Measurements from ENCODE around the gene STH. TPM values are rescaled to one million over a fixed set of nuclear protein-coding genes. Genes with fewer than 3 reads are reported as not detected.
A peak's percentile ranks its signal among the peaks of the same experiment; 100 is the strongest.

Gene STH
- total RNA-seq, 1 donor from 2014 or later, result not detected

DNA sequence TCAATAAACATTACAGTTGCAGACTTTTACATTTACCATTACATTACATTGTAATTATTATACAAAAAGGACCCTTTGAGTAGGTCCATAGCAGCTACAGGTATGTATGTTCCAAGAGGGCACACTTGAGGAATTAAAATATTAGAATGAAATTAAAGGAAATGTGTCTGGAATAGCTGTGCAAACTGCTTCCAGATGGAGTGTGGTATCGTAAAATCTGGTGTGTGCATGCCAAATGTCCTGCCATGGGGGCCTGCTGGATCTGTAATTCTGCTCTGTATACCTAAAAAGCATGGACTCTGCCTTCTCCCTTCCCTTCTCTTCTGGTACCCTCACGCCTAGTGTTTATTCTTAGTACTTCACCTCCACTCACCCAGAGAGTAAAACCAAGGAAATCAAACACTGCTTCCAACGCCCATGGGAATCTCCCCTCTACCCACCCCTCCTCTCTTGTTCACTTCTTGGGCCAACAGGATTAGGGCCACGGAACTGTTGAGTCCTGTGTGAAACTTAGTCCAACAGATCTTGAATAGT is 38.7 kb downstream of the STH start:
- Mint-ChIP-seq H3K9me3 (no peaks in the 10 kb centered on the region), H3K36me3 (ENCODE audit: low read depth) (peaks cover 61% of the 10 kb centered on the region), H3K4me3 (no peak overlapping the region), H3K27me3 (no peaks in the 10 kb centered on the region), H3K27ac (no peak overlapping the region), H3K4me1 (peaks cover 12% of the 10 kb centered on the region)
- intact Hi-C loops (cut with micrococcal nuclease), result no loop called here
- DNase-seq, result no peak

DNA sequence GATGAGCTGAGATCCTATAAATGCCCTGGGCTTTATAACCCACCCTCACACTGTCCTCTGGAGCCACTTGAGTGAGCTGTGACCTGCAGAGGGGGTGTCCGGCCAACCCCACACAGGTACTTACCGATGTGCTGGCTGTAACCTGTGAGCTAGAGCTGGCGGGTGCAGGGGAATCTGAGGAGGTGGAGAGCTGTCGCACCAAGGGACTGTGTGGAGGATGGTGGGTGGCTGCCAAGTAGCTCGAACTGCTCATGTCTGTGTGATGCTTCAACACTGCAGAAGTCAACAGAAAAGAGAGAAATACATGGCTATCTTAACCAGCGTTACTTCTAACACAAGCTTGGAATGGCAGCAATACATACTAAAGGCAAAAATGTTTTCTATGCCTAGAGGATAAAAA is 39.4 kb downstream of the STH start:
- intact Hi-C loops (cut with micrococcal nuclease), result no loop called here
- Mint-ChIP-seq H3K4me3 (no peak overlapping the region), H3K4me1 (peaks cover 12% of the 10 kb centered on the region), H3K27ac (no peak overlapping the region), H3K36me3 (ENCODE audit: low read depth) (peaks cover 56% of the 10 kb centered on the region), H3K27me3 (no peaks in the 10 kb centered on the region), H3K9me3 (no peaks in the 10 kb centered on the region)
- no peak for DNase-seq

DNA sequence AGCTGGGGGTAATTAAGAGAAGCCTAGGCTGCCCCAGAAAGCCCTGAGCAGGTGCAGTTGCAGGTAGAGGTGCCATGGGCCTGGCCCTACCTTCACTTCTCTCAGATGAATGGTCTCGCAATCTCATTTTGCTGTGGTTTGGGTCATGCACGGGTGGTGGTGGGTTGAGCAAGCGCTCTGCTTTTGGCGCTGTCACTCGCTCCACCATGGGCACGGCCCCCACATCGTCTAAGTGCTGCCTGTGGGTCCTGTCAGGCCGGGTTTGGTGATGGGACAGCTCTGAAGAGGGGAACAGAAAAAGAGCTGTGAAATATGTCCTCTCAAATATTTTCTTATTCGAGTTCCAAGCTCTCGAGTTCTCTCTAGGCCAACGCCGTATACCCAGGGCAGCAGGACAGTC is 39.9 kb downstream of the STH start:
- no peak overlapping the region for H3K4me3 Mint-ChIP-seq

DNA sequence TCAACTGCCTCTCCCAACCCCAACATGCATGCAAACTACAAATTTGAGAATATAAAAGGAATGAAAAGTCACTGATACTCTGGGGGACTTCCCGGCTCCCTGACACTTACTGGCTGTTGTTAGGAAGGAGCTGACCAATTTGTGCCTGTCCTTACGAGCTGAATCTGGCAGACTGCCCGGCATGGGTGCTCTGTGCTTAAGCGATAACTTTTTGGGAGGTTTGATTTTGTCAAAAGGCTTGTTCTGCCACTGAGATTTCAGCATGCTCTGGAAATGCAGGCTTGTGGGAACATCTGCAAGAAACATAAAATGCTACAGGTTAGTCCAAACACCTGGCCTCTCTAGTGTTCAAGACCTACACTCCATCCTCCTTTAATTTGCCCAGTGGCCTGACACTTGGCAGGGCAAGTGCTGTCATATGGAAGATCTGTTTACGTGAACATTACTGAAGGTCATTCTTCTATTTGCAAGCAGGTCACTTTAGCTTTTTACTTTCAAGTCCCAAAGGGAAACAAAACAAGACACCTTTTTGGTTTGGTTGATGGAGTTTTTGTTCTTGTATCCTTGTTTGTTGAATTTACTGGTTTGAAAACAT is 40.6 kb downstream of the STH start:
- H3K4me1 Mint-ChIP-seq, result peaks cover 14% of the 10 kb centered on the region
- H3K27me3 Mint-ChIP-seq, result no peaks in the 10 kb centered on the region
- no peak overlapping the region for H3K27ac Mint-ChIP-seq
- DNase-seq, result no peak
- intact Hi-C loops (cut with micrococcal nuclease), result no loop called here
- no peaks in the 10 kb centered on the region for H3K9me3 Mint-ChIP-seq
- H3K4me3 Mint-ChIP-seq, result no peak overlapping the region
- H3K36me3 Mint-ChIP-seq (ENCODE audit: low read depth), result peaks cover 53% of the 10 kb centered on the region

More for the DNA sequence above, 39.9 kb downstream of the STH start:
- Mint-ChIP-seq H3K27me3 (no peaks in the 10 kb centered on the region), H3K27ac (no peak overlapping the region), H3K36me3 (ENCODE audit: low read depth) (peaks cover 57% of the 10 kb centered on the region), H3K9me3 (no peaks in the 10 kb centered on the region), H3K4me1 (peaks cover 12% of the 10 kb centered on the region)
- DNase-seq, result no peak
- intact Hi-C loops (cut with micrococcal nuclease), result no loop called here

DNA sequence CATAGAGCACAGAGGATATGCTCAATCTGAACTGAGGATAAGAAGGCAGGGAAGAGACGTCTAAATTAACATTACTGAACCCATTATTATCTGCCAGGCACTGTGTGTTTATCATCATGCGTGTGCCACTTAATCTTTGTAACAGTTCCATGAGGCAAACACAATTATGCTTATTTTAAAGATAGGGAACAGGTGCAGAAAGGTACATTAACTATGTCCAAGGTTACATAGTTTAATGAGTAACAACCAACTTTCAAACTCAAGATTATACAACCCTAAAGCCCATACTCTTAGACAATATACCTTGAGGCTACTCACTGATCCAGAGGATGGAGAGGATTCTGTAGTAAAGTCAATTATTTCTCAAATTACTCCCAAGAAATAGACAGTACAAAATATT is 43.2 kb downstream of the STH start:
- H3K36me3 Mint-ChIP-seq (ENCODE audit: low read depth), result peaks cover 51% of the 10 kb centered on the region
- no peaks in the 10 kb centered on the region for H3K9me3 Mint-ChIP-seq

DNA sequence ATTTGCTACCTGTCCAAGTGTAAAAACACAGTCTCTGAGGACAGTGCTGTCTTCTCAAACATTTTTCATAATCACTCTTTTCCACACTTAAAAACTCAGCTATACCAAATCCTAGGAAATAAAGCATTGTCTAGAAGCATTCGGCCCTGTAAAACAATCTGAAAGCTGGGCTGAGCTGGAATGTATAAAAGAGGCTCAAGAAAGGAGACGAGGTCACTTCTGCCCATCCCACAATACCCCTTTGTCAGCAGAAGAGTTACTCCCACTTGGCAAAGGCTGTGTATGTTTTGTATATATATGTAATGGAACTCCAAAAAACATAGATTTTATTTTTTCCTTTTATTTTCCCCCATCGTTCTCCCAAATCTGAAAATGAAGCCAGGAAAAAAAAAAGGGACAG is 43.9 kb downstream of the STH start:
- peaks cover 53% of the 10 kb centered on the region for H3K36me3 Mint-ChIP-seq (ENCODE audit: low read depth)

More for the DNA sequence above, 43.2 kb downstream of the STH start:
- Mint-ChIP-seq H3K27me3 (no peaks in the 10 kb centered on the region), H3K4me1 (peaks cover 15% of the 10 kb centered on the region), H3K27ac (no peak overlapping the region), H3K4me3 (no peak overlapping the region)
- intact Hi-C loops (cut with micrococcal nuclease), result no loop called here
- DNase-seq, result no peak

DNA sequence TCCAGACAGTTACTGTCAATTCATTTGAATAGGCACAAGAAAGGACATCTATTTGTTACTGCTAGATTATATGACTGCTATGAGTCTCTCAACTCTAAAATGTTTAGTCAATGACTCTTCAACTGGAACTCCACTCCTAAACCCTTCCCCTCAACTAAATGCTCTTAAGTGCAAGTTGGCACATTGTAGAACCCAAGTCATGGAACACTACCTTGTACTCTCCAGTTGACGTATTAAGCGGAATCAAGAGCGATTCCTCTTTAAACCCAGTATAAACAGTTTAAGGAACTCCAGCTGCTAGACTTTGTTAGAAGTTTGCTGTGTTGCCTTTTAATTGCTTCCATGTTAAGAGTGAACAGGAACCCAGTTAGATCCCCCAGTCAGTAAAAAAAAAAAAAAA is 44.6 kb downstream of the STH start:
- Mint-ChIP-seq H3K4me1 (peaks cover 15% of the 10 kb centered on the region), H3K4me3 (no peak overlapping the region), H3K27ac (no peak overlapping the region), H3K36me3 (ENCODE audit: low read depth) (peaks cover 49% of the 10 kb centered on the region), H3K27me3 (no peaks in the 10 kb centered on the region), H3K9me3 (no peaks in the 10 kb centered on the region)
- no peak for DNase-seq
- intact Hi-C loops (cut with micrococcal nuclease), result loop anchor here (2.0 kb wide), 3 partner anchors 143 to 169 kb away; no protein-coding TSS in a partner anchor

More for the DNA sequence above, 43.9 kb downstream of the STH start:
- intact Hi-C loops (cut with micrococcal nuclease), result no loop called here
- Mint-ChIP-seq H3K27me3 (no peaks in the 10 kb centered on the region), H3K27ac (no peak overlapping the region), H3K4me3 (no peak overlapping the region), H3K4me1 (peaks cover 15% of the 10 kb centered on the region), H3K9me3 (no peaks in the 10 kb centered on the region)
- DNase-seq, result no peak

DNA sequence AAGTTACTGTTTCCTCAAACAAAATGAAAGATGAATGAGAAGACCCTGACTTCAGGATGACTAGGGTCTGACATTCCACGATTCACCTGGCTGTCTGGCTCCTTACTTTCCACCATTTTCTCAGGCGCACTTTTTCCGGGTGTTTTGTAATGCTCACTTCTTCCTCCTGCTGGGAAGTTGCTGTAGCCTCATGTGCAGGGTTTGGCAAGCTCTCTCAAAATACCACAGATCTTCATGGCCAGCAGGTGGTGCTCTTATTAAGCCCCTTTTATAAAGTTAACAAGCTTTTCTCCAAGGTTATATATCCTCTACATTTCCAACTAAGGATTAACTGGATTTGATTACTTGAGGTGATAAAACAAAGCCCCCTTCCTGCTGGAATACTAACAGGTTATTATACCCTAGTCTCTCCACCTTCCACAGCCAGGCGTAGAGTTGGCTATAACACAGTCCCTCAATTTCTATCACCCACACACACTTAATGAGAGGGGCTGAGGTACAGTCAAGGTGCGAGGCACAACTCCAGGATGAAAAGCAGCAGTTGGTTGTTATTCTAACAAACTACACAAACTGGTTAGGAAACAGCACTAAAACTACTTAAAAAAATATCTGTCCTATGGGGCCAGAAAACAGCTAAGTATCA is 45.4 kb downstream of the STH start:
- H3K36me3 Mint-ChIP-seq (ENCODE audit: low read depth), result peaks cover 47% of the 10 kb centered on the region
- H3K4me1 Mint-ChIP-seq, result peaks cover 16% of the 10 kb centered on the region
- H3K4me3 Mint-ChIP-seq, result no peak overlapping the region
- peak; percentile 82 for DNase-seq
- H3K27ac Mint-ChIP-seq, result no peak overlapping the region
- no peaks in the 10 kb centered on the region for H3K9me3 Mint-ChIP-seq
- intact Hi-C loops (cut with micrococcal nuclease), result loop anchor here (2.0 kb wide), 3 partner anchors 142 to 168 kb away; no protein-coding TSS in a partner anchor
- H3K27me3 Mint-ChIP-seq, result no peaks in the 10 kb centered on the region

DNA sequence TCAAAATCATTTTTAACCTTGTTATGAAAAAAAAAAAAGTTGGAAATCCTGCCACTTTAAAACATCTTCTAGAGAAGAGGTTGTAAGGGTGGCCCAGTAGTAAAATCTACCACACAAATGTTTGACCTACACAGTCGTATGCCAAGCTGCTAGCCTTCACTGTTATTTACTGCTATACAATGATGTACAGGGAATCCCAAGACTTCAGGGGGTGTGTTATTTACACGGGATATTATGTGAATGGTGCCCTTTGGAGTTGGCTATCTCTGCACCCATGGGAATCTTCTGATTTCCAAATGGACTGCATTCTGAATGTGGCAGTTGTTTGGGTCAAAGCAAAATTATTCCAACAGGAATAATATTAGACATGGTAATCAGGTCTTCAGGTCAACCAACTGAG is 45.9 kb downstream of the STH start:
- peaks cover 47% of the 10 kb centered on the region for H3K36me3 Mint-ChIP-seq (ENCODE audit: low read depth)
- peaks cover 20% of the 10 kb centered on the region for H3K4me1 Mint-ChIP-seq
- H3K9me3 Mint-ChIP-seq, result no peaks in the 10 kb centered on the region
- no peaks in the 10 kb centered on the region for H3K27me3 Mint-ChIP-seq
- intact Hi-C loops (cut with micrococcal nuclease), result loop anchor here (2.0 kb wide), 3 partner anchors 142 to 168 kb away; no protein-coding TSS in a partner anchor
- H3K4me3 Mint-ChIP-seq, result no peak overlapping the region
- DNase-seq, result no peak
- no peak overlapping the region for H3K27ac Mint-ChIP-seq

DNA sequence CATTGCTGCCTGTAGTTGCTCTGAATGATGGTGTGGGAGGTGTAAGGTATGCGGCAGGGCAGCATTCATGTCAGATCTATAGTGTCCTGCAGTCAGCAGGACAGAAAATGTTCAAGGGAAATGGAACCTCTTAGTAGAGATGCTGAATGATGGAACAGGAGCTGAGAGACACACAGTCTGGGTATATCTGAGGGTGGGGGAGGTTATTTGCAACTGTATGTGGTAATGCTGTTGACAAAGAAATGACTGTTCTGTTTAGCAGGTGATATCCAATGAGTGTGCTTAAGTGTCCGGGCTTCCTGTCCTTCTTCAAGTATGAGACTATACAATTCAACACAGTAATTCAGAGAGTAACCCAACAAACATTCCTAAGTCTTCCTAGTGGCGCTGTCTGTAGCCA is 46.6 kb downstream of the STH start:
- intact Hi-C loops (cut with micrococcal nuclease), result loop anchor here (2.0 kb wide), 3 partner anchors 141 to 167 kb away; no protein-coding TSS in a partner anchor
- no peak for DNase-seq
- Mint-ChIP-seq H3K27me3 (no peaks in the 10 kb centered on the region), H3K9me3 (no peaks in the 10 kb centered on the region), H3K4me3 (no peak overlapping the region), H3K27ac (peak overlapping the region; percentile 76), H3K36me3 (ENCODE audit: low read depth) (peaks cover 48% of the 10 kb centered on the region), H3K4me1 (peaks cover 20% of the 10 kb centered on the region)

DNA sequence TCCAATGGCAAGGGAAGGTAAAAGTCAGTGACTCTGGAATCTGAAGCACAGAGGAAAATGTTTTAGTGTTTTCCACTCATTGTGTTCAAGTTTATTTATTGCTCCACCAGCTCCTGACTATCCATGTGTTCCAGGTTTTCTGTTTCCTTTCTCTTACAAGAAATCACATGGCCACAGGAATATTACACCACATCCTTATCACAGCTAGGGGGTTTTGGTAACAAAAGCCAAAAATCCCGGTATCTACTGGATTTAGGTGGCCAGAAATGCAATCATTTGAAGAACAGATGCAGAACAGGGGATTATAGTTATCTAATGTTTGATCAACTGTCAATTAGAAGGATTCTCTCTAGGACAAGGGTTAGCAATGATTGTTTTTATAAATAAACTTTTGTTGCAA is 47.9 kb downstream of the STH start:
- intact Hi-C loops (cut with micrococcal nuclease), result no loop called here
- peaks cover 57% of the 10 kb centered on the region for H3K36me3 Mint-ChIP-seq (ENCODE audit: low read depth)

DNA sequence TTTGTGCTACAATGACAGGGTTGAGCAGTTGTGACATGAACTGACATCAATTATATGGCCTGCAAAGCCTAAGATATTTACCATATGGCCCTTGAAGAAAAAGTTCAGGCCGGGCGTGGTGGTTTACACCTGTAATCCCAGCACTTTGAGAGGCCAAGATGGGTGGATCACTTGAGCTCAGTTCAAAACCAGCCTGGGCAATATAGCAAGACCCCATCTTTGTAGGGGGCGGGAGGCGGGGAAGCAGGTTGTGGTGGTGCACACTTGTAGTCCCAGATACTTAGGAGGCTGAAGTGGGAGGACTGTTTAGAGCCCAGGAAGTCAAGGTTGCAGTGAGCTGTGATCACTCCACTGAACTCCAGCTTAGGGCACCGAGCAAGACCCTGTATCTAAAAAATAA is 48.3 kb downstream of the STH start:
- no peak overlapping the region for H3K4me3 Mint-ChIP-seq
- intact Hi-C loops (cut with micrococcal nuclease), result no loop called here
- no peak overlapping the region for H3K27ac Mint-ChIP-seq
- no peaks in the 10 kb centered on the region for H3K9me3 Mint-ChIP-seq
- peaks cover 61% of the 10 kb centered on the region for H3K36me3 Mint-ChIP-seq (ENCODE audit: low read depth)
- peaks cover 34% of the 10 kb centered on the region for H3K4me1 Mint-ChIP-seq
- DNase-seq, result no peak
- H3K27me3 Mint-ChIP-seq, result no peaks in the 10 kb centered on the region

More for the DNA sequence above, 47.9 kb downstream of the STH start:
- H3K27me3 Mint-ChIP-seq, result no peaks in the 10 kb centered on the region
- no peak overlapping the region for H3K27ac Mint-ChIP-seq
- no peak for DNase-seq
- H3K4me1 Mint-ChIP-seq, result peaks cover 30% of the 10 kb centered on the region
- H3K4me3 Mint-ChIP-seq, result no peak overlapping the region
- no peaks in the 10 kb centered on the region for H3K9me3 Mint-ChIP-seq

DNA sequence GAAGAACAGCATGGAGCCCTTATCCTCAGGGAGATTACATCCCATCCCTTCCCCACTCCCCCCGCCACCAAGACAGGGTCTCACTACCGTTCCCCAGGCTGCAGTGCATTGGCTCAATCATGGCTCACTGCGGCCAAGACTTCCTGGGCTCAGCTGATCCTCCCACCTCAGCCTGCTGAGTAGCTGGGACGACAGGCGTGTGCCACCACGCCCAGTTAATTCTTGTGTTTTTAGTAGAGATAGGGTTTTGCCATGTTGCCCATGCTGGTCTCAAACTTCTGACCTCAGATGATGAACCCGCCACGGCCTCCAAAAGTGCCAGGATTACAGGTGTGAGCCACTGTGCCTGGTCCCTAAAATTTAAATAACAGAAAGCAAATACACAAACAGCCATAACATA is 48.8 kb downstream of the STH start:
- H3K9me3 Mint-ChIP-seq, result no peaks in the 10 kb centered on the region
- H3K27me3 Mint-ChIP-seq, result no peaks in the 10 kb centered on the region
- peaks cover 35% of the 10 kb centered on the region for H3K4me1 Mint-ChIP-seq
- DNase-seq, result no peak
- H3K36me3 Mint-ChIP-seq (ENCODE audit: low read depth), result peaks cover 62% of the 10 kb centered on the region
- no peak overlapping the region for H3K4me3 Mint-ChIP-seq
- intact Hi-C loops (cut with micrococcal nuclease), result no loop called here
- H3K27ac Mint-ChIP-seq, result no peak overlapping the region

Data from activated CD4-positive, alpha-beta T cell treated with anti-CD3 and anti-CD28 coated beads, Interleukin-2, amount 10 ng/mL, durations not matched to agents 24 days and 14 days (primary cell).